Measurements from ENCODE around the gene DDRGK1.

DDRGK1 gene

GRCh38 chr20:3150908-3151307, 53.6 kb downstream of the DDRGK1 start:
- DNase-seq = no peak
- TF ChIP-seq CTCF (IDR thresholded peaks at IDR 0.05; ENCODE audit: low read length) (no peak), EZH2phosphoT487 (IDR thresholded peaks at IDR 0.05; ENCODE audit: low read length) (no peak), EZH2 (optimal IDR thresholded peaks at IDR 0.05; ENCODE audit: low read depth, low read length) (no peak)
- 0 out of 2 replicates have a peak, but pooled peaks cover 9% of the 10 kb centered on the region for H4K20me1 ChIP-seq (ENCODE audit: insufficient read depth, low read length)
- no peak overlapping the region for H2AFZ ChIP-seq (ENCODE audit: low read length)
- no peak overlapping the region for H3K4me3 ChIP-seq (ENCODE audit: low read length)
- H3F3A ChIP-seq (ENCODE audit: insufficient read depth, low read length) = no peaks in the 10 kb centered on the region; the same call in 1 of the 2 replicates
- peaks cover 94% of the 10 kb centered on the region for H3K79me2 ChIP-seq (ENCODE audit: low read length)
- no peak overlapping the region for H3K9ac ChIP-seq (ENCODE audit: low read length)
- H3K27ac ChIP-seq (ENCODE audit: low read length) = no peak overlapping the region
- no peak overlapping the region for H3K4me2 ChIP-seq (ENCODE audit: low read depth, low read length)
- H3K4me1 ChIP-seq (ENCODE audit: low read length) = no peaks in the 10 kb centered on the region; the same call in 1 of the 2 replicates
- no peaks in the 10 kb centered on the region for H3K9me3 ChIP-seq (replicated peaks; ENCODE audit: insufficient read depth, low read length)
- peaks cover 14% of the 10 kb centered on the region; the same call in 1 of the 2 replicates for H3K36me3 ChIP-seq (replicated peaks; ENCODE audit: insufficient read depth, low read length)
- H3K9me2 ChIP-seq (replicated peaks; ENCODE audit: insufficient read depth, low read length) = no peaks in the 10 kb centered on the region
- H3K27me3 ChIP-seq (replicated peaks; ENCODE audit: insufficient read depth, low read length) = no peaks in the 10 kb centered on the region

GRCh38 chr20:3146732-3147341, 57.6 kb downstream of the DDRGK1 start:
- H3K36me3 ChIP-seq (replicated peaks; ENCODE audit: insufficient read depth, low read length) = peaks cover 10% of the 10 kb centered on the region; the same call in 1 of the 2 replicates
- no peak for DNase-seq
- H3F3A ChIP-seq (ENCODE audit: insufficient read depth, low read length) = no peaks in the 10 kb centered on the region

GRCh38 chr20:3141757-3142156, 62.7 kb downstream of the DDRGK1 start:
- Histone ChIP-seq H3K27me3 (replicated peaks; ENCODE audit: insufficient read depth, low read length) (no peaks in the 10 kb centered on the region), H3K9me2 (replicated peaks; ENCODE audit: insufficient read depth, low read length) (no peaks in the 10 kb centered on the region), H3K9me3 (replicated peaks; ENCODE audit: insufficient read depth, low read length) (no peaks in the 10 kb centered on the region), H3K4me2 (ENCODE audit: low read depth, low read length) (no peak overlapping the region), H3K4me1 (ENCODE audit: low read length) (no peaks in the 10 kb centered on the region), H3K27ac (ENCODE audit: low read length) (no peak overlapping the region), H3K36me3 (replicated peaks; ENCODE audit: insufficient read depth, low read length) (0 out of 2 replicates have a peak, but pooled peaks cover 3% of the 10 kb centered on the region), H4K20me1 (ENCODE audit: insufficient read depth, low read length) (no peaks in the 10 kb centered on the region), H3K9ac (ENCODE audit: low read length) (no peak overlapping the region), H2AFZ (ENCODE audit: low read length) (no peak overlapping the region), H3K4me3 (ENCODE audit: low read length) (no peak overlapping the region), H3K79me2 (ENCODE audit: low read length) (peaks cover 38% of the 10 kb centered on the region), H3F3A (ENCODE audit: insufficient read depth, low read length) (no peaks in the 10 kb centered on the region)
- TF ChIP-seq EZH2 (optimal IDR thresholded peaks at IDR 0.05; ENCODE audit: low read depth, low read length) = no peak
- TF ChIP-seq EZH2phosphoT487 (IDR thresholded peaks at IDR 0.05; ENCODE audit: low read length) = no peak
- TF ChIP-seq CTCF (IDR thresholded peaks at IDR 0.05; ENCODE audit: low read length) = no peak
- no peak for DNase-seq

More at GRCh38 chr20:3146732-3147341, 57.6 kb downstream of the DDRGK1 start:
- Histone ChIP-seq H3K27me3 (replicated peaks; ENCODE audit: insufficient read depth, low read length) (no peaks in the 10 kb centered on the region), H2AFZ (ENCODE audit: low read length) (no peak overlapping the region), H3K27ac (ENCODE audit: low read length) (no peak overlapping the region), H3K4me3 (ENCODE audit: low read length) (no peak overlapping the region), H3K79me2 (ENCODE audit: low read length) (peaks cover 78% of the 10 kb centered on the region), H4K20me1 (ENCODE audit: insufficient read depth, low read length) (0 out of 2 replicates have a peak, but pooled peaks cover 9% of the 10 kb centered on the region), H3K9me3 (replicated peaks; ENCODE audit: insufficient read depth, low read length) (no peaks in the 10 kb centered on the region), H3K9ac (ENCODE audit: low read length) (no peak overlapping the region), H3K4me1 (ENCODE audit: low read length) (no peaks in the 10 kb centered on the region), H3K9me2 (replicated peaks; ENCODE audit: insufficient read depth, low read length) (no peaks in the 10 kb centered on the region), H3K4me2 (ENCODE audit: low read depth, low read length) (no peak overlapping the region)
- TF ChIP-seq EZH2 (optimal IDR thresholded peaks at IDR 0.05; ENCODE audit: low read depth, low read length) (no peak), EZH2phosphoT487 (IDR thresholded peaks at IDR 0.05; ENCODE audit: low read length) (no peak), CTCF (IDR thresholded peaks at IDR 0.05; ENCODE audit: low read length) (no peak)

Data from MM.1S (cell line).